Hematopoietic multipotent progenitor cell treated with erythropoietin and hydrocortisone succinate and interleukin-3 and kit ligand, for 17 days (in vitro differentiated cells): Measurements from ENCODE around the gene SIVA1.

Experiments
- DNase-seq: peaks from one replicate; pipeline ENCODE4 v3.0.0-alpha.2; 2015; ENCODE audit warnings: low spot score

Gene SIVA1

GRCh38 chr14:104752735-104753527 is at the start of gene SIVA1:
TSS of gene SIVA1 (plus strand) at chr14:104753147. CDS start at chr14:104753202, 55 bp downstream.
- peak; percentile 94 for DNase-seq

GRCh38 chr14:104703269-104703668 is 49.7 kb upstream of the SIVA1 start:
- DNase-seq, result no peak

GRCh38 chr14:104704252-104704651 is 48.7 kb upstream of the SIVA1 start:
- no peak for DNase-seq

GRCh38 chr14:104705340-104706047 is 47.5 kb upstream of the SIVA1 start:
- DNase-seq, result no peak

- no peak for DNase-seq
These were observed 46.0 kb upstream of the SIVA1 start for GRCh38 chr14:104706733-104707607.

GRCh38 chr14:104707608-104708595 is 45.0 kb upstream of the SIVA1 start:
- no peak for DNase-seq

GRCh38 chr14:104708606-104709268 is 44.2 kb upstream of the SIVA1 start:
- DNase-seq, result peak; percentile 84

- no peak for DNase-seq
These were observed 43.4 kb upstream of the SIVA1 start for GRCh38 chr14:104709387-104710039.

GRCh38 chr14:104710071-104710735 is 42.7 kb upstream of the SIVA1 start:
- no peak for DNase-seq

- DNase-seq, result no peak
These were observed 39.8 kb upstream of the SIVA1 start for GRCh38 chr14:104712881-104713734.

- DNase-seq, result no peak
These were observed 38.9 kb upstream of the SIVA1 start for GRCh38 chr14:104714066-104714465.

- DNase-seq, result no peak
These were observed 38.3 kb upstream of the SIVA1 start for GRCh38 chr14:104714681-104715080.

- no peak for DNase-seq
These were observed 37.5 kb upstream of the SIVA1 start for GRCh38 chr14:104715416-104715815.

- no peak for DNase-seq
These were observed 37.1 kb upstream of the SIVA1 start for GRCh38 chr14:104715871-104716270.

GRCh38 chr14:104717137-104717536 is 35.8 kb upstream of the SIVA1 start:
- DNase-seq, result no peak

GRCh38 chr14:104717646-104718045 is 35.3 kb upstream of the SIVA1 start:
- no peak for DNase-seq

GRCh38 chr14:104718147-104718546 is 34.8 kb upstream of the SIVA1 start:
- DNase-seq, result no peak

GRCh38 chr14:104718871-104719270 is 34.1 kb upstream of the SIVA1 start:
- no peak for DNase-seq

- DNase-seq, result no peak
These were observed 33.6 kb upstream of the SIVA1 start for GRCh38 chr14:104719343-104719742.
